HEK293 (cell line): ENCODE results near the gene FIBP.

Experiments
- CTCF ChIA-PET: fragments of 350-600 bp; formaldehyde crosslinking; extraction: SDS; loops from one replicate; lab custom pipeline; 2021; ENCODE audit warnings: antibody characterized with exemption; lab: Yijun Ruan, JAX
- POLR2A ChIA-PET: fragments of 300-600 bp; formaldehyde crosslinking; extraction: SDS; loops from one replicate; lab custom pipeline; 2020; ENCODE audit warnings: antibody characterized with exemption, inconsistent platforms; lab: Yijun Ruan, JAX
- H3K27ac ChIP-seq: fragments of 200-500 bp; sonication (Bioruptor generic); 2 replicates; pipeline ENCODE4 v1.5.1; 2014; ENCODE audit warnings: low read depth, low read length, control low read depth, inconsistent platforms; ENCODE audit errors: extremely low read depth
- H3K36me3 ChIP-seq, 2 experiments: fragments of 200-500 bp in 1 of 2; sonication (Bioruptor generic) in 1 of 2; 1 replicate in 1 of 2; 2 replicates in 1 of 2; pipeline ENCODE4 v1.5.1; 2014 to 2017; ENCODE audit warnings: inconsistent platforms in 2 of 2, low read length in 2 of 2; ENCODE audit not compliant: control insufficient read depth in 2 of 2, insufficient read depth in 1 of 2
- H3K4me1 ChIP-seq: fragments of 200-500 bp; sonication (Bioruptor generic); 2 replicates; pipeline ENCODE4 v1.5.1; 2014; ENCODE audit warnings: mild to moderate bottlenecking, low read length, inconsistent platforms; ENCODE audit not compliant: control insufficient read depth, insufficient read depth
- H3K4me3 ChIP-seq: 2 replicates; pipeline ENCODE4 v1.5.1; 2011; ENCODE audit warnings: low read depth, mild to moderate bottlenecking, control low read depth, low read length, moderate library complexity
- H3K9me3 ChIP-seq: fragments of 200-500 bp; sonication (Bioruptor generic); 2 replicates; pipeline ENCODE4 v1.5.1; 2014; ENCODE audit warnings: low read depth, low read length, inconsistent platforms; ENCODE audit not compliant: control insufficient read depth, insufficient read depth
- HIC1 ChIP-seq: fragments of 450-650 bp; formaldehyde crosslinking; IDR thresholded peaks from 2 replicates; pipeline ENCODE4 v1.5.1; 2016; ENCODE audit warnings: missing biosample characterization, missing genetic modification characterization
- KLF17 ChIP-seq: fragments of 450-650 bp; formaldehyde crosslinking; IDR thresholded peaks from 2 replicates; pipeline ENCODE4 v1.5.1; 2016; ENCODE audit warnings: missing biosample characterization, missing genetic modification characterization
- MZF1 ChIP-seq: fragments of 450-650 bp; formaldehyde crosslinking; IDR thresholded peaks from 2 replicates; pipeline ENCODE4 v1.5.1; 2017; ENCODE audit warnings: missing biosample characterization, missing genetic modification characterization, borderline replicate concordance
- WT1 ChIP-seq: fragments of 450-650 bp; formaldehyde crosslinking; IDR thresholded peaks from 2 replicates; pipeline ENCODE4 v1.5.1; 2016; ENCODE audit warnings: missing biosample characterization, missing genetic modification characterization
- ZBTB7A ChIP-seq: fragments of 450-650 bp; formaldehyde crosslinking; IDR thresholded peaks from 2 replicates; pipeline ENCODE4 v1.5.1; 2016; ENCODE audit warnings: low read depth, missing biosample characterization, missing genetic modification characterization
- ZNF10 ChIP-seq: fragments of 450-650 bp; formaldehyde crosslinking; IDR thresholded peaks from 2 replicates; pipeline ENCODE4 v1.5.1; 2017; ENCODE audit warnings: missing biosample characterization, missing genetic modification characterization
- ZNF114 ChIP-seq: fragments of 450-650 bp; formaldehyde crosslinking; IDR thresholded peaks from 2 replicates; pipeline ENCODE4 v1.5.0; 2017; ENCODE audit warnings: missing biosample characterization, missing genetic modification characterization
- ZNF16 ChIP-seq: fragments of 450-650 bp; formaldehyde crosslinking; IDR thresholded peaks from 2 replicates; pipeline ENCODE4 v1.5.1; 2016; ENCODE audit warnings: low read depth, missing biosample characterization, missing genetic modification characterization
- ZNF266 ChIP-seq: fragments of 450-650 bp; formaldehyde crosslinking; IDR thresholded peaks from 2 replicates; pipeline ENCODE4 v1.5.1; 2016; ENCODE audit warnings: missing biosample characterization, missing genetic modification characterization, low read depth
- ZNF341 ChIP-seq: fragments of 450-650 bp; formaldehyde crosslinking; IDR thresholded peaks from 2 replicates; pipeline ENCODE4; 2016; ENCODE audit warnings: low read depth, missing biosample characterization, missing genetic modification characterization
- ZNF366 ChIP-seq: fragments of 450-650 bp; formaldehyde crosslinking; conservative IDR thresholded peaks from 2 replicates; pipeline ENCODE4 v1.5.1; 2016; ENCODE audit warnings: missing biosample characterization, missing genetic modification characterization
- ZNF521 ChIP-seq: fragments of 450-650 bp; formaldehyde crosslinking; IDR thresholded peaks from 2 replicates; pipeline ENCODE4 v1.5.1; 2017; ENCODE audit warnings: missing biosample characterization, mild to moderate bottlenecking, missing genetic modification characterization
- ZNF548 ChIP-seq: fragments of 450-650 bp; formaldehyde crosslinking; IDR thresholded peaks from 2 replicates; pipeline ENCODE4 v1.5.1; 2016; ENCODE audit warnings: missing biosample characterization, missing genetic modification characterization
- ZNF610 ChIP-seq: fragments of 450-650 bp; formaldehyde crosslinking; IDR thresholded peaks from 2 replicates; pipeline ENCODE4 v1.5.1; 2016; ENCODE audit warnings: missing biosample characterization, missing genetic modification characterization, borderline replicate concordance
- ZNF747 ChIP-seq: fragments of 450-650 bp; formaldehyde crosslinking; IDR thresholded peaks from 2 replicates; pipeline ENCODE4 v1.5.1; 2016; ENCODE audit warnings: missing biosample characterization, missing genetic modification characterization
- ZSCAN18 ChIP-seq: fragments of 450-650 bp; formaldehyde crosslinking; IDR thresholded peaks from 2 replicates; pipeline ENCODE4 v1.5.1; 2016; ENCODE audit warnings: missing biosample characterization, missing genetic modification characterization
- ZSCAN23 ChIP-seq: fragments of 450-650 bp; formaldehyde crosslinking; IDR thresholded peaks from 2 replicates; pipeline ENCODE4 v1.5.1; 2016; ENCODE audit warnings: missing biosample characterization, missing genetic modification characterization
- ZSCAN30 ChIP-seq: fragments of 450-650 bp; IDR thresholded peaks from 2 replicates; pipeline ENCODE4 v1.5.1; 2018; ENCODE audit warnings: missing biosample characterization, mild to moderate bottlenecking, missing genetic modification characterization, moderate library complexity

The FIBP gene

GRCh38 chr11:65854161-65854592, 34.1 kb downstream of the FIBP start:
- ChIA-PET POLR2A (no interaction called here), CTCF (no interaction called here)
- no peak overlapping the region for H3K27ac ChIP-seq
- no peak for TF ChIP-seq WT1 (tag by site-specific recombination)
- TF ChIP-seq ZNF10 (tag by site-specific recombination): no peak
- no peak for TF ChIP-seq ZBTB7A (tag by site-specific recombination)
- TF ChIP-seq ZSCAN23 (tag by site-specific recombination): no peak
- no peak for TF ChIP-seq HIC1 (tag by site-specific recombination)
- TF ChIP-seq ZNF747 (tag by site-specific recombination): no peak
- no peak for TF ChIP-seq ZNF266 (tag by site-specific recombination)
- no peak for TF ChIP-seq ZNF16
- no peak for TF ChIP-seq KLF17 (tag by site-specific recombination)
- no peak for TF ChIP-seq ZNF610
- TF ChIP-seq ZNF341 (tag by site-specific recombination): no peak
- TF ChIP-seq ZNF114 (tag by site-specific recombination): no peak
- no peak for TF ChIP-seq ZSCAN30
- no peak for TF ChIP-seq ZSCAN18
- no peak overlapping the region for H3K4me3 ChIP-seq
- H3K4me1 ChIP-seq: peaks cover 2% of the 10 kb centered on the region; the same call in 1 of the 2 replicates
- no peaks in the 10 kb centered on the region for H3K9me3 ChIP-seq
- H3K36me3 ChIP-seq: peaks cover 0 to 56% of the 10 kb centered on the region in 2 experiments; a peak in 1 of 3 replicates

- Histone ChIP-seq H3K36me3 (peaks cover 0 to 56% of the 10 kb centered on the region in 2 experiments; a peak in 1 of 3 replicates), H3K27ac (no peak overlapping the region), H3K4me1 (no peaks in the 10 kb centered on the region), H3K4me3 (no peak overlapping the region), H3K9me3 (no peaks in the 10 kb centered on the region)
- ChIA-PET POLR2A (interaction anchor here (2.4 kb wide), 1 partner anchor 15 kb away, joined by 11 read pairs; no protein-coding TSS in a partner anchor), CTCF (interaction anchor here (0.6 to 0.7 kb wide), 6 partner anchors 10 to 313 kb away, joined by 3 to 5 read pairs (median 3); no protein-coding TSS in a partner anchor)
- TF ChIP-seq ZNF548 (tag by site-specific recombination) (no peak), ZNF366 (tag by site-specific recombination) (no peak), MZF1 (no peak), ZNF521 (tag by site-specific recombination) (no peak)
These were observed 34.9 kb downstream of the FIBP start for GRCh38 chr11:65853246-65853979.
